Endothelial cell (in vitro differentiated cells): ENCODE results near the gene MMP27. TPM values are rescaled to one million over a fixed set of nuclear protein-coding genes. Genes with fewer than 3 reads are reported as not detected.

Experiments
- DNase-seq: peaks from one replicate; pipeline ENCODE4 v3.0.0; 2021; ENCODE audit warnings: low spot score
- H3K27ac Mint-ChIP-seq: one replicate; pipeline ENCODE4 v1.8.0; 2021; ENCODE audit warnings: mixed read lengths, inconsistent platforms; ENCODE audit not compliant: unreplicated experiment
- H3K27me3 Mint-ChIP-seq: one replicate; pipeline ENCODE4 v1.8.0; 2021; ENCODE audit warnings: mild to moderate bottlenecking, moderate library complexity, mixed read lengths, inconsistent platforms; ENCODE audit not compliant: unreplicated experiment
- H3K36me3 Mint-ChIP-seq: one replicate; pipeline ENCODE4 v1.8.0; 2021; ENCODE audit warnings: mild to moderate bottlenecking, low read depth, mixed read lengths, inconsistent platforms; ENCODE audit not compliant: unreplicated experiment
- H3K4me1 Mint-ChIP-seq: one replicate; pipeline ENCODE4 v1.8.0; 2021; ENCODE audit warnings: mild to moderate bottlenecking, mixed read lengths, inconsistent platforms; ENCODE audit not compliant: unreplicated experiment
- H3K4me3 Mint-ChIP-seq: one replicate; pipeline ENCODE4 v1.8.0; 2021; ENCODE audit warnings: mild to moderate bottlenecking, mixed read lengths, inconsistent platforms; ENCODE audit not compliant: unreplicated experiment
- H3K9me3 Mint-ChIP-seq: one replicate; pipeline ENCODE4 v1.8.0; 2021; ENCODE audit warnings: mixed read lengths, inconsistent platforms; ENCODE audit not compliant: unreplicated experiment
- CTCF ChIP-seq: fragments of 200-600 bp; sonication (generic); IDR thresholded peaks from one replicate; pipeline ENCODE4 v1.5.0; 2021; ENCODE audit warnings: antibody characterized with exemption; ENCODE audit not compliant: unreplicated experiment
- total RNA-seq: library from RNA; stranded (reverse); fragmentation: NEBNext Ultra II Directional; extraction: Animal tissue kit (Norgen Biotek cat#: 25700); gene quantifications from one replicate; pipeline ENCODE4 v1.2.1, GENCODE V29; 2021; ENCODE audit not compliant: unreplicated experiment

Gene MMP27
- total RNA-seq, 1 donor from 2014 or later, result not detected

GRCh38 chr11:102712137-102712536, 6.6 kb upstream of the MMP27 start:
- no peak for DNase-seq
- no peak overlapping the region for H3K4me3 Mint-ChIP-seq
- no peaks in the 10 kb centered on the region for H3K9me3 Mint-ChIP-seq

GRCh38 chr11:102709201-102709945, 3.8 kb upstream of the MMP27 start:
- Mint-ChIP-seq H3K36me3 (no peaks in the 10 kb centered on the region), H3K27me3 (no peaks in the 10 kb centered on the region)

More at GRCh38 chr11:102712137-102712536, 6.6 kb upstream of the MMP27 start:
- TF ChIP-seq CTCF, result no peak
- Mint-ChIP-seq H3K27me3 (no peaks in the 10 kb centered on the region), H3K4me1 (no peaks in the 10 kb centered on the region), H3K36me3 (no peaks in the 10 kb centered on the region), H3K27ac (no peak overlapping the region)

GRCh38 chr11:102708654-102709053, 3.1 kb upstream of the MMP27 start:
- no peak for TF ChIP-seq CTCF
- no peak for DNase-seq
- H3K4me3 Mint-ChIP-seq, result no peak overlapping the region
- no peak overlapping the region for H3K27ac Mint-ChIP-seq
- no peaks in the 10 kb centered on the region for H3K36me3 Mint-ChIP-seq
- no peaks in the 10 kb centered on the region for H3K27me3 Mint-ChIP-seq
- H3K4me1 Mint-ChIP-seq, result peaks cover 9% of the 10 kb centered on the region
- H3K9me3 Mint-ChIP-seq, result no peaks in the 10 kb centered on the region

More at GRCh38 chr11:102709201-102709945, 3.8 kb upstream of the MMP27 start:
- no peak for TF ChIP-seq CTCF
- peaks cover 9% of the 10 kb centered on the region for H3K4me1 Mint-ChIP-seq
- H3K9me3 Mint-ChIP-seq, result no peaks in the 10 kb centered on the region
- H3K27ac Mint-ChIP-seq, result no peak overlapping the region
- no peak overlapping the region for H3K4me3 Mint-ChIP-seq
- DNase-seq, result no peak

- no peaks in the 10 kb centered on the region for H3K36me3 Mint-ChIP-seq
- H3K27me3 Mint-ChIP-seq, result no peaks in the 10 kb centered on the region
- no peak overlapping the region for H3K27ac Mint-ChIP-seq
- H3K4me1 Mint-ChIP-seq, result peaks cover 9% of the 10 kb centered on the region
- no peak for TF ChIP-seq CTCF
- DNase-seq, result no peak
- H3K9me3 Mint-ChIP-seq, result no peaks in the 10 kb centered on the region
- H3K4me3 Mint-ChIP-seq, result no peak overlapping the region
These were observed 728 bp downstream of the MMP27 start for GRCh38 chr11:102704841-102705240.

- Mint-ChIP-seq H3K4me1 (peaks cover 9% of the 10 kb centered on the region), H3K4me3 (no peak overlapping the region)
These were observed 1.6 kb downstream of the MMP27 start for GRCh38 chr11:102703826-102704493.

More at GRCh38 chr11:102703826-102704493, 1.6 kb downstream of the MMP27 start:
- Mint-ChIP-seq H3K27ac (no peak overlapping the region), H3K9me3 (no peaks in the 10 kb centered on the region), H3K36me3 (no peaks in the 10 kb centered on the region), H3K27me3 (no peaks in the 10 kb centered on the region)
- TF ChIP-seq CTCF, result no peak
- DNase-seq, result no peak
